A549 (cell line): ENCODE results near the gene IL23R. TPM values are rescaled to one million over a fixed set of nuclear protein-coding genes. Genes with fewer than 3 reads are reported as not detected.

Source experiments
- ATAC-seq, 2 experiments: fragments of 200-7000 bp in 1 of 2; fragments of >200 bp in 1 of 2; cut with Nextera tagmentation in 1 of 2; cut with Tn5 transposase in 1 of 2; 3 replicates each; pipeline versions ENCODE4 v1.8.0 to v1.9.1; 2018 to 2020; ENCODE audit warnings: mild to moderate bottlenecking in 1 of 2, moderate library complexity in 1 of 2
- CTCF ChIA-PET: fragments of 300-600 bp; sonication (Branson Sonifier 250); formaldehyde crosslinking; extraction: SDS; loops from one replicate; lab custom pipeline; 2021; ENCODE audit warnings: antibody characterized with exemption, inconsistent platforms; lab: Yijun Ruan, JAX
- POLR2A ChIA-PET: fragments of 350-600 bp; formaldehyde crosslinking; extraction: SDS; loops from one replicate; lab custom pipeline; 2021; ENCODE audit warnings: antibody characterized with exemption, inconsistent platforms; lab: Yijun Ruan, JAX
- DNase-seq, 2 experiments: peaks; one replicate each; pipeline versions ENCODE4 v3.0.0 to v3.0.0-alpha.2; 2011 to 2016; ENCODE audit warnings: low read depth in 1 of 2, low spot score in 1 of 2
- FAIRE-seq: peaks from 2 replicates; lab custom pipeline; 2011; peaks lifted over from hg19 to GRCh38; lab: Jason Lieb, UNC
- H3K27ac ChIP-seq, 2 experiments: fragments of >200 bp; sonication (Bioruptor Twin); formaldehyde crosslinking; 3 replicates each; pipeline ENCODE4 v1.5.1; 2016 to 2017
- H3K4me1 ChIP-seq: fragments of >200 bp; sonication (Bioruptor Twin); formaldehyde crosslinking; 3 replicates; pipeline ENCODE4 v1.6.1; 2016
- H3K4me2 ChIP-seq: fragments of >200 bp; sonication (Bioruptor Twin); formaldehyde crosslinking; 3 replicates; pipeline ENCODE4 v1.6.1; 2016
- H3K4me3 ChIP-seq: fragments of >200 bp; sonication (Bioruptor Twin); formaldehyde crosslinking; 3 replicates; pipeline ENCODE4 v1.5.1; 2016
- H3K9me3 ChIP-seq: fragments of >200 bp; sonication (Bioruptor Twin); formaldehyde crosslinking; 3 replicates; pipeline ENCODE4 v1.6.1; 2016
- CHD2 ChIP-seq: fragments of 150-350 bp; IDR thresholded peaks from 2 replicates; pipeline ENCODE4 v1.6.1; 2014; ENCODE audit warnings: low read length; ENCODE audit not compliant: partially characterized antibody
- CHD4 ChIP-seq: fragments of 200-600 bp; sonication (generic); IDR thresholded peaks from 2 replicates; pipeline ENCODE4 v1.6.1; 2016; ENCODE audit warnings: antibody characterized with exemption, mild to moderate bottlenecking, borderline replicate concordance
- ESRRA ChIP-seq: fragments of 150-350 bp; IDR thresholded peaks from 2 replicates; pipeline ENCODE4 v1.6.1; 2014; ENCODE audit warnings: mild to moderate bottlenecking, low read length, borderline replicate concordance
- FOSL2 ChIP-seq, 2 experiments: fragments of 450-650 bp in 1 of 2; fragments of >200 bp in 1 of 2; sonication (Bioruptor Twin) in 1 of 2; formaldehyde crosslinking; IDR thresholded peaks; 2 replicates each; pipeline versions ENCODE4 v1.5.0 to v1.6.1; 2016 to 2020; ENCODE audit warnings: mild to moderate bottlenecking in 1 of 2, moderate library complexity in 1 of 2
- FOXS1 ChIP-seq: fragments of 250-450 bp; sonication (Bioruptor Pico); IDR thresholded peaks from 2 replicates; pipeline ENCODE4 v1.5.0; 2020; ENCODE audit warnings: mild to moderate bottlenecking, moderate library complexity
- GATA3 ChIP-seq: IDR thresholded peaks from 2 replicates; pipeline ENCODE4 v1.6.1; 2012; ENCODE audit warnings: borderline replicate concordance
- HDAC2 ChIP-seq: fragments of 200-600 bp; sonication (generic); IDR thresholded peaks from 2 replicates; pipeline ENCODE4 v1.6.1; 2016
- HEYL ChIP-seq: fragments of 250-450 bp; sonication (Bioruptor Pico); IDR thresholded peaks from 2 replicates; pipeline ENCODE4 v1.8.0; 2021; ENCODE audit warnings: mild to moderate bottlenecking, moderate library complexity
- HOXA7 ChIP-seq: fragments of 250-450 bp; sonication (Bioruptor Pico); IDR thresholded peaks from 2 replicates; pipeline ENCODE4 v1.5.0; 2020; ENCODE audit warnings: mild to moderate bottlenecking, moderate library complexity
- HOXB5 ChIP-seq: fragments of 250-450 bp; sonication (Bioruptor Pico); IDR thresholded peaks from 2 replicates; pipeline ENCODE4 v1.5.0; 2020; ENCODE audit warnings: mild to moderate bottlenecking, moderate library complexity
- JUN ChIP-seq, 2 experiments: fragments of >200 bp; sonication (Bioruptor Twin); formaldehyde crosslinking; IDR thresholded peaks; 2 replicates in 1 of 2; 3 replicates in 1 of 2; pipeline ENCODE4 v1.6.1; 2016 to 2017
- JUNB ChIP-seq: fragments of >200 bp; sonication (Bioruptor Twin); formaldehyde crosslinking; IDR thresholded peaks from 2 replicates; pipeline ENCODE4 v1.6.1; 2016
- KDM5A ChIP-seq: fragments of 200-600 bp; sonication (generic); IDR thresholded peaks from 2 replicates; pipeline ENCODE4 v1.6.1; 2016; ENCODE audit warnings: antibody characterized with exemption, mild to moderate bottlenecking
- MAFK ChIP-seq: fragments of 450-650 bp; IDR thresholded peaks from 2 replicates; pipeline ENCODE4 v1.6.1; 2014; ENCODE audit not compliant: partially characterized antibody
- NFE2L2 ChIP-seq: fragments of 150-350 bp; conservative IDR thresholded peaks from 2 replicates; pipeline ENCODE4 v1.6.1; 2014; ENCODE audit warnings: low read length
- NR3C1 ChIP-seq: fragments of >200 bp; sonication (Bioruptor Twin); formaldehyde crosslinking; IDR thresholded peaks from 3 replicates; pipeline ENCODE4 v1.6.1; 2017
- PBX3 ChIP-seq: IDR thresholded peaks from 2 replicates; pipeline ENCODE4 v1.6.1; 2012
- POLR2A ChIP-seq: IDR thresholded peaks from 2 replicates; pipeline ENCODE4 v1.6.1; 2012; ENCODE audit warnings: mild to moderate bottlenecking, low read length
- RCOR1 ChIP-seq: fragments of 150-350 bp; IDR thresholded peaks from 2 replicates; pipeline ENCODE4 v1.6.1; 2014; ENCODE audit warnings: antibody characterized with exemption, low read length, low read depth
- RFX5 ChIP-seq: fragments of 450-650 bp; IDR thresholded peaks from 2 replicates; pipeline ENCODE4 v1.7.1; 2014; ENCODE audit warnings: antibody characterized with exemption, mild to moderate bottlenecking, moderate library complexity
- SREBF2 ChIP-seq: fragments of 450-650 bp; IDR thresholded peaks from 2 replicates; pipeline ENCODE4 v1.6.1; 2014; ENCODE audit warnings: mild to moderate bottlenecking, moderate library complexity
- USF2 ChIP-seq: fragments of 450-650 bp; IDR thresholded peaks from 2 replicates; pipeline ENCODE4 v1.6.1; 2014; ENCODE audit warnings: antibody characterized with exemption
- ZNF302 ChIP-seq: fragments of 250-450 bp; sonication (Bioruptor Pico); IDR thresholded peaks from 2 replicates; pipeline ENCODE4 v1.9.0; 2021; ENCODE audit warnings: inconsistent platforms, mild to moderate bottlenecking, moderate library complexity
- WGBS: methylation state at CpG from one replicate; pipeline ENCODE4 v1.1.6; 2017; ENCODE audit errors: missing lambda C conversion rate; 5-methylcytosine and 5-hydroxymethylcytosine counted together
- polyA plus RNA-seq, 4 experiments: library from polyadenylated mRNA; depleted of rRNA in 3 of 4; stranded (reverse); fragments of >200 nt; fragmentation: RNase III in 1 of 4; extraction: RNeasy Plus Mini Kit Qiagen cat#74134 plus additional on column Dnase treatment in 1 of 4; gene quantifications; 2 replicates in 3 of 4; 3 replicates in 1 of 4; pipeline ENCODE4 v1.2.3, GENCODE V29; 2011 to 2017
- TF ChIP-seq, protein P1 (sequence below): fragments of 250-450 bp; sonication (Bioruptor Pico); IDR thresholded peaks from 2 replicates; pipeline ENCODE4 v1.5.0; 2020; ENCODE audit warnings: low read depth, mild to moderate bottlenecking, moderate library complexity
- TF ChIP-seq, protein P2 (sequence below): fragments of 200-600 bp; sonication (generic); IDR thresholded peaks from 2 replicates; pipeline ENCODE4 v1.6.1; 2016; ENCODE audit warnings: antibody characterized with exemption, mild to moderate bottlenecking, moderate library complexity

IL23R gene
- polyA plus RNA-seq, 2 of the 4 experiments (the other 2 are of a cell fraction): not detected

- no peak overlapping the region for H3K4me3 ChIP-seq
- H3K27ac ChIP-seq: no peak overlapping the region
- peaks cover 3% of the 10 kb centered on the region; the same call in 1 of the 3 replicates for H3K9me3 ChIP-seq
- no peak for TF ChIP-seq CHD4
- TF ChIP-seq RFX5: no peak
- no peak for TF ChIP-seq NFE2L2
- TF ChIP-seq, protein P1, sequence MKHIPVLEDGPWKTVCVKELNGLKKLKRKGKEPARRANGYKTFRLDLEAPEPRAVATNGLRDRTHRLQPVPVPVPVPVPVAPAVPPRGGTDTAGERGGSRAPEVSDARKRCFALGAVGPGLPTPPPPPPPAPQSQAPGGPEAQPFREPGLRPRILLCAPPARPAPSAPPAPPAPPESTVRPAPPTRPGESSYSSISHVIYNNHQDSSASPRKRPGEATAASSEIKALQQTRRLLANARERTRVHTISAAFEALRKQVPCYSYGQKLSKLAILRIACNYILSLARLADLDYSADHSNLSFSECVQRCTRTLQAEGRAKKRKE (CRISPR knock-in tag): no peak
- no peak for TF ChIP-seq HOXA7 (CRISPR knock-in tag)
- no peak for TF ChIP-seq USF2
- TF ChIP-seq RCOR1: no peak
- H3K4me2 ChIP-seq: no peak overlapping the region
- WGBS: 48% methylated on average over 5 of the region's 5 CpGs
- FAIRE-seq: no peak
- ATAC-seq: no peak
- DNase-seq: no peak
- ChIA-PET CTCF (no interaction called here), POLR2A (no interaction called here)
- no peaks in the 10 kb centered on the region for H3K4me1 ChIP-seq
Measured at GRCh38 chr1:67257173-67257535, 90.9 kb downstream of the IL23R start.

DNA sequence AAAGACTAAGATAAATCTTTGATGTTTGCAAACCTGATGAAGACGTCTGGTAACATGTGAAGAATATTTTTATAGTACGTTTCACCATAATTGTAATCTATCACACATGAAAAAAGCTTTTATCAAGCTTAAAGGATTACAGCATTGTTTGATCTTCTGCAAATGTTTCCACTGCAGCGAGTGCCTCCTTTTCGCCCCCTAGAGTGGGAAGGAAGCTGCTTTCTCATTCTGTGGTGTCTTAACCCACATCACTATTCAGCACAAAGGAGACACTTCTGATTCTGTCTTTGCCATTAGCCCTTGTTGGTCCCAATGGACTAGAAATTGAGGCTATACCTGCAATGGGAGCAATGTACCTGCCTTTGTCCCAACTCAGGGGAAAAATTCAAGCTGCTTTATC is 95.4 kb downstream of the IL23R start:
- ChIA-PET POLR2A (no interaction called here), CTCF (interaction anchor here (0.9 kb wide), 1 partner anchor 239 kb away, joined by 3 read pairs; no protein-coding TSS in a partner anchor)
- no peak overlapping the region for H3K27ac ChIP-seq
- ATAC-seq (no peak), FAIRE-seq (no peak), DNase-seq (no peak)
- H3K4me1 ChIP-seq: no peaks in the 10 kb centered on the region
- H3K4me2 ChIP-seq: no peak overlapping the region
- no peak overlapping the region for H3K4me3 ChIP-seq
- no peaks in the 10 kb centered on the region for H3K9me3 ChIP-seq
- TF ChIP-seq HEYL (CRISPR knock-in tag): no peak
- WGBS: 6% methylated on average over 4 of the region's 4 CpGs

GRCh38 chr1:67262735-67263134 is 96.5 kb downstream of the IL23R start:
- POLR2A ChIA-PET: no interaction called here
- FAIRE-seq: no peak

DNA sequence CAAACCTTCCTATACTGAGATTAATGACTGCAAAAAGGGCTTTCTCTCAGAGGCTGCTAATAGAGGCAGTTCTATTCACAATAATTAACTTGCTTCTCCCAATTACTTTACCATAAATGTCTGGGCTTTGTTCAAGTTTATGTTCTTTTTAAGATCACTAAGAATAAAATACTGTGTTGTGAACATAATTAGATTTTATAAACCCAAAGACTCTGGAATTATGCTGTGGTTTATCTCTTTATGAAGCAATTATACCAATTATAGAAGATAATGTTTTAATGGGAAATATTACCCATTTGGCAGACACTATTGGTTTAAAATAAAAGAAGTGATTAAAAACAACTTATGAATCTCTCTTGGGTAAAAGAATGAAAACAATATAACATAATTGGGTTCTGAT is 97.9 kb downstream of the IL23R start:
- no peak overlapping the region for H3K4me2 ChIP-seq
- DNase-seq (no peak), FAIRE-seq (no peak), ATAC-seq (no peak)
- ChIA-PET CTCF (no interaction called here), POLR2A (no interaction called here)
- no peak overlapping the region for H3K4me3 ChIP-seq
- TF ChIP-seq NFE2L2: no peak
- no peak for TF ChIP-seq CHD2
- no peak for TF ChIP-seq JUNB
- no peak for TF ChIP-seq MAFK
- TF ChIP-seq GATA3: no peak
- no peak for TF ChIP-seq HOXB5 (CRISPR knock-in tag)
- TF ChIP-seq SREBF2: no peak
- no peak for TF ChIP-seq KDM5A
- TF ChIP-seq, protein P2, sequence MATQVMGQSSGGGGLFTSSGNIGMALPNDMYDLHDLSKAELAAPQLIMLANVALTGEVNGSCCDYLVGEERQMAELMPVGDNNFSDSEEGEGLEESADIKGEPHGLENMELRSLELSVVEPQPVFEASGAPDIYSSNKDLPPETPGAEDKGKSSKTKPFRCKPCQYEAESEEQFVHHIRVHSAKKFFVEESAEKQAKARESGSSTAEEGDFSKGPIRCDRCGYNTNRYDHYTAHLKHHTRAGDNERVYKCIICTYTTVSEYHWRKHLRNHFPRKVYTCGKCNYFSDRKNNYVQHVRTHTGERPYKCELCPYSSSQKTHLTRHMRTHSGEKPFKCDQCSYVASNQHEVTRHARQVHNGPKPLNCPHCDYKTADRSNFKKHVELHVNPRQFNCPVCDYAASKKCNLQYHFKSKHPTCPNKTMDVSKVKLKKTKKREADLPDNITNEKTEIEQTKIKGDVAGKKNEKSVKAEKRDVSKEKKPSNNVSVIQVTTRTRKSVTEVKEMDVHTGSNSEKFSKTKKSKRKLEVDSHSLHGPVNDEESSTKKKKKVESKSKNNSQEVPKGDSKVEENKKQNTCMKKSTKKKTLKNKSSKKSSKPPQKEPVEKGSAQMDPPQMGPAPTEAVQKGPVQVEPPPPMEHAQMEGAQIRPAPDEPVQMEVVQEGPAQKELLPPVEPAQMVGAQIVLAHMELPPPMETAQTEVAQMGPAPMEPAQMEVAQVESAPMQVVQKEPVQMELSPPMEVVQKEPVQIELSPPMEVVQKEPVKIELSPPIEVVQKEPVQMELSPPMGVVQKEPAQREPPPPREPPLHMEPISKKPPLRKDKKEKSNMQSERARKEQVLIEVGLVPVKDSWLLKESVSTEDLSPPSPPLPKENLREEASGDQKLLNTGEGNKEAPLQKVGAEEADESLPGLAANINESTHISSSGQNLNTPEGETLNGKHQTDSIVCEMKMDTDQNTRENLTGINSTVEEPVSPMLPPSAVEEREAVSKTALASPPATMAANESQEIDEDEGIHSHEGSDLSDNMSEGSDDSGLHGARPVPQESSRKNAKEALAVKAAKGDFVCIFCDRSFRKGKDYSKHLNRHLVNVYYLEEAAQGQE: no peak
- no peak for TF ChIP-seq FOSL2 (IDR thresholded peaks at IDR 0.05)
- no peak for TF ChIP-seq FOSL2 (CRISPR knock-in tag; IDR thresholded peaks at IDR 0.05)
- TF ChIP-seq HDAC2: no peak
- TF ChIP-seq ESRRA: no peak
- TF ChIP-seq FOXS1 (CRISPR knock-in tag): no peak
- TF ChIP-seq PBX3: no peak
- TF ChIP-seq NR3C1: no peak
- TF ChIP-seq POLR2A: no peak
- no peak for TF ChIP-seq RCOR1
- TF ChIP-seq, protein P1 (CRISPR knock-in tag): no peak
- TF ChIP-seq JUN (IDR thresholded peaks at IDR 0.05): no peak
- no peaks in the 10 kb centered on the region for H3K9me3 ChIP-seq
- no peak overlapping the region for H3K27ac ChIP-seq
- H3K4me1 ChIP-seq: no peaks in the 10 kb centered on the region

More at GRCh38 chr1:67262735-67263134, 96.5 kb downstream of the IL23R start:
- Histone ChIP-seq H3K27ac (no peak overlapping the region), H3K4me2 (no peak overlapping the region), H3K4me3 (no peak overlapping the region), H3K9me3 (no peaks in the 10 kb centered on the region)
- no peak for DNase-seq
- no peak for TF ChIP-seq KDM5A
- peak; percentile 67 for TF ChIP-seq MAFK
- no peak for TF ChIP-seq ZNF302
- TF ChIP-seq, all 56 proteins: peak for 1
- 33% methylated on average over 5 of the region's 5 CpGs for whole genome bisulfite sequencing
- no peaks in the 10 kb centered on the region for H3K4me1 ChIP-seq
- CTCF ChIA-PET: no interaction called here
- no peak for ATAC-seq
